ENCODE results near the gene CSAD. TPM values are rescaled to one million over a fixed set of nuclear protein-coding genes. Genes with fewer than 3 reads are reported as not detected.

Gene CSAD
- 30.7 TPM for total RNA-seq

GRCh38 chr12:53180220-53180930 lies at the start of gene CSAD, which contains the start of gene ZNF740:
CSAD (minus strand) TSS chr12:53180925; CDS start chr12:53173470, 7,455 bp downstream.
ZNF740 (plus strand) TSS chr12:53180722; CDS start chr12:53181984, 1,262 bp downstream.
- TF ChIP-seq CTCF (IDR thresholded peaks at IDR 0.05) = no peak

GRCh38 chr12:53230108-53230845 lies 49.6 kb upstream of the CSAD start:
- peaks cover 9 to 43% of the 10 kb centered on the region in 2 donors for H3K4me1 ChIP-seq
- H3K27me3 ChIP-seq = no peaks in the 10 kb centered on the region
- DNase-seq (ENCODE audit: low spot score in 2 of 2) = peak in 1 of 2 donors; percentile 71
- intact Hi-C loops (cut with DNase I) = loop anchor here (5.0 kb wide), 1 partner anchor 67 kb away; the partner anchor contains the start of genes MYG1 and PFDN5
- peak overlapping the region; percentile 58 to 70 for H3K4me3 ChIP-seq
- H3K9me3 ChIP-seq = no peaks in the 10 kb centered on the region
- TF ChIP-seq CTCF (IDR thresholded peaks at IDR 0.05) = no peak
- H3K27ac ChIP-seq = peak overlapping the region; percentile 87 to 88
- peaks cover 9 to 13% of the 10 kb centered on the region in 2 donors for H3K36me3 ChIP-seq

More at GRCh38 chr12:53180220-53180930, at the start of gene CSAD, which contains the start of gene ZNF740:
- intact Hi-C loops (cut with DNase I) = loop anchor here (2.0 kb wide), 1 partner anchor 82 kb away; no protein-coding TSS in a partner anchor
- Histone ChIP-seq H3K27me3 (no peaks in the 10 kb centered on the region), H3K27ac (peak within 1 kb of the TSS; percentile 91 to 92), H3K4me3 (peak within 1 kb of the TSS; percentile 91 to 96), H3K4me1 (peaks cover 7 to 41% of the 10 kb centered on the region in 2 donors), H3K9me3 (no peaks in the 10 kb centered on the region), H3K36me3 (peaks cover 17 to 31% of the 10 kb centered on the region in 2 donors)
- DNase-seq (ENCODE audit: low spot score in 2 of 2) = peak; percentile 92 to 99

GRCh38 chr12:53229454-53229853 lies 48.7 kb upstream of the CSAD start:
- Histone ChIP-seq H3K27ac (peak overlapping the region; percentile 87 to 88), H3K27me3 (no peaks in the 10 kb centered on the region), H3K36me3 (peaks cover 9 to 13% of the 10 kb centered on the region in 2 donors), H3K9me3 (no peaks in the 10 kb centered on the region), H3K4me3 (peak overlapping the region in 1 of 2 donors; percentile 70), H3K4me1 (peaks cover 12 to 48% of the 10 kb centered on the region in 2 donors)
- no peak for DNase-seq (ENCODE audit: low spot score in 2 of 2)
- intact Hi-C loops (cut with DNase I) = loop anchor here (10.0 kb wide), 1 partner anchor 1185 kb away; no protein-coding TSS in a partner anchor
- no peak for TF ChIP-seq CTCF (IDR thresholded peaks at IDR 0.05)

- H3K4me1 ChIP-seq = peaks cover 20 to 50% of the 10 kb centered on the region in 2 donors
- intact Hi-C loops (cut with DNase I) = loop anchor here (10.0 kb wide), 1 partner anchor 1183 kb away; no protein-coding TSS in a partner anchor
- no peak for DNase-seq (ENCODE audit: low spot score in 2 of 2)
These were observed 47.1 kb upstream of the CSAD start for GRCh38 chr12:53227836-53228235.

More at GRCh38 chr12:53227836-53228235, 47.1 kb upstream of the CSAD start:
- Histone ChIP-seq H3K27ac (peak overlapping the region; percentile 87 to 88), H3K27me3 (no peaks in the 10 kb centered on the region), H3K9me3 (no peaks in the 10 kb centered on the region), H3K4me3 (no peak overlapping the region), H3K36me3 (peaks cover 9 to 13% of the 10 kb centered on the region in 2 donors)
- no peak for TF ChIP-seq CTCF (IDR thresholded peaks at IDR 0.05)

Data from ascending aorta (tissue), 2 donors.